ENCODE measurements around the gene ISCU. TPM values are rescaled to one million over a fixed set of nuclear protein-coding genes. Genes with fewer than 3 reads are reported as not detected.

ISCU gene
- total RNA-seq, 1 donor from 2014 or later = 67.8 TPM

DNA sequence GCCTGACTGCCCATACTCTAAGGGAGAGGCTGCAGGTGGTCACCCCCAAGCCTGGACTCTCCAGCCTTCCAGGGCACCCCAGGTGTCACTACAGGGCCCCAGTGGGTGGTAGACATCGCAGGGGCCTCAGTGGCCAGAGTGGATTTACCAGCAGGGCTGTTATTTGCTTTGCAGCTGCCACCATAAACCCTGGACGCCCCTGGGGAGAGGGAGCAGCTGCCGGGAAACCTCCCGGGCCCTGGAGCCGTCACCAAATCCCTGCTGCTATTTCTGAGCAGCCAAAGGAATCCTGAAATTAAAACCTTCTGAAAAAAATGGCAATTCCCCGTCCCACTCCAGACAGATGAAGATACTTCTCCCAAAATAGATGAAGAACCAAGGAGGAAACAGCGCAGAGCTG, 21.6 kb downstream of the ISCU start:
- Mint-ChIP-seq H3K36me3 (ENCODE audit: low read depth, unreplicated experiment) (peaks cover 3% of the 10 kb centered on the region), H3K9me3 (ENCODE audit: unreplicated experiment) (no peaks in the 10 kb centered on the region), H3K4me1 (ENCODE audit: unreplicated experiment) (peaks cover 2% of the 10 kb centered on the region), H3K27me3 (ENCODE audit: unreplicated experiment) (peaks cover 3% of the 10 kb centered on the region), H3K27ac (ENCODE audit: unreplicated experiment) (no peak overlapping the region), H3K4me3 (ENCODE audit: unreplicated experiment) (no peak overlapping the region)
- DNase-seq (ENCODE audit: low spot score) = no peak
- TF ChIP-seq, protein P1, sequence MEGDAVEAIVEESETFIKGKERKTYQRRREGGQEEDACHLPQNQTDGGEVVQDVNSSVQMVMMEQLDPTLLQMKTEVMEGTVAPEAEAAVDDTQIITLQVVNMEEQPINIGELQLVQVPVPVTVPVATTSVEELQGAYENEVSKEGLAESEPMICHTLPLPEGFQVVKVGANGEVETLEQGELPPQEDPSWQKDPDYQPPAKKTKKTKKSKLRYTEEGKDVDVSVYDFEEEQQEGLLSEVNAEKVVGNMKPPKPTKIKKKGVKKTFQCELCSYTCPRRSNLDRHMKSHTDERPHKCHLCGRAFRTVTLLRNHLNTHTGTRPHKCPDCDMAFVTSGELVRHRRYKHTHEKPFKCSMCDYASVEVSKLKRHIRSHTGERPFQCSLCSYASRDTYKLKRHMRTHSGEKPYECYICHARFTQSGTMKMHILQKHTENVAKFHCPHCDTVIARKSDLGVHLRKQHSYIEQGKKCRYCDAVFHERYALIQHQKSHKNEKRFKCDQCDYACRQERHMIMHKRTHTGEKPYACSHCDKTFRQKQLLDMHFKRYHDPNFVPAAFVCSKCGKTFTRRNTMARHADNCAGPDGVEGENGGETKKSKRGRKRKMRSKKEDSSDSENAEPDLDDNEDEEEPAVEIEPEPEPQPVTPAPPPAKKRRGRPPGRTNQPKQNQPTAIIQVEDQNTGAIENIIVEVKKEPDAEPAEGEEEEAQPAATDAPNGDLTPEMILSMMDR (IDR thresholded peaks at IDR 0.05; ENCODE audit: unreplicated experiment) = no peak

DNA sequence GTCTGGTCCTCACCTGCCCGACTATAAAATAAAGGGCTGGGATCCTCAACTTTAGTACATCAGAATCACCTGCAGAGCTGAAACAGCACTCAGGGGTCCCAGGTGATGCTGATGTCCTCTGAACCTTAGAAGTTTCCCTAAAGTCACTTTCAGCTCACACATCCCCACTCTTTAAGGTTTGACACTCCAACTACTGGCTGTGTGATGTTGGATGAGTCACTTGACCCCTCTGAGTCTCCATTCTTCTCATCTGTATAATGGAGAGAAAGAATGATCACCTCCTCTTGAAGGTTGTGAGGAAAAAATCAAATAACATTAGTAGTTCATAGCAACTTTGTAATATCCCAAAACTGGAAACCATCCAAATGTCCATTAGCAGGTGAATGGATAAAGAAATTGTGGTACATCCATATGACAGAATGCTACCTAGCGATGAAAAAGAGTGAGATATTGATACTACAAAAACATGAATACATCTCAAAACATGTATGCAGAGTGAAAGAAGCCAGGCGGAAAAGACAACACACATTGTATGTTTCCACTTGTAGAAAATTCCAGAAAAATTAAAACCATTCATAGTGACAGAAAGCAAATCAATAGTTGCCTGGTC, 22.2 kb downstream of the ISCU start:
- H3K9me3 Mint-ChIP-seq (ENCODE audit: unreplicated experiment) = no peaks in the 10 kb centered on the region
- H3K27me3 Mint-ChIP-seq (ENCODE audit: unreplicated experiment) = peaks cover 3% of the 10 kb centered on the region
- TF ChIP-seq, protein P1 (IDR thresholded peaks at IDR 0.05; ENCODE audit: unreplicated experiment) = no peak
- H3K27ac Mint-ChIP-seq (ENCODE audit: unreplicated experiment) = no peak overlapping the region
- no peak for DNase-seq (ENCODE audit: low spot score)
- H3K4me3 Mint-ChIP-seq (ENCODE audit: unreplicated experiment) = no peak overlapping the region
- no peaks in the 10 kb centered on the region for H3K4me1 Mint-ChIP-seq (ENCODE audit: unreplicated experiment)
- H3K36me3 Mint-ChIP-seq (ENCODE audit: low read depth, unreplicated experiment) = no peaks in the 10 kb centered on the region

DNA sequence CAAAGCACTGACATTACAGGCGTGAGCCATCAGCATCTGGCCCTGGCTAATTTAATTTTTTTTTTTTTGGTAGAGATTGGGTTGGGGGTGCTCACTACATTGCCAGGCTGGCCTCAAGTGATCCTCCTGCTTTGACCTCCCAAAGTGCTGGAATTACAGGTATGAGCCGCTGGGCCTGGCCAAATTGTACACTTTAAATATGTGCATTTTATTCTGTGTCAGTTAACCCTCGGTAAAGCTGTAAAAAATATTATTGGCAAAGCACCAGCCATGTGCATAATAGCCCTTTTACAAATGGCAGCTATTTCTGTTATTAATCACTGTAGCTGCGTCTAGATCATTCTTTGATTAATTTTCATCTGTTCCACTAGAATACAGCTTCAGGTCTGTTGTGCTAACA, 23.5 kb downstream of the ISCU start:
- Mint-ChIP-seq H3K27ac (ENCODE audit: unreplicated experiment) (no peak overlapping the region), H3K9me3 (ENCODE audit: unreplicated experiment) (no peaks in the 10 kb centered on the region), H3K4me3 (ENCODE audit: unreplicated experiment) (no peak overlapping the region), H3K27me3 (ENCODE audit: unreplicated experiment) (peaks cover 6% of the 10 kb centered on the region), H3K36me3 (ENCODE audit: low read depth, unreplicated experiment) (no peaks in the 10 kb centered on the region), H3K4me1 (ENCODE audit: unreplicated experiment) (peaks cover under 1% of the 10 kb centered on the region)
- TF ChIP-seq, protein P1 (IDR thresholded peaks at IDR 0.05; ENCODE audit: unreplicated experiment) = no peak
- no peak for DNase-seq (ENCODE audit: low spot score)

DNA sequence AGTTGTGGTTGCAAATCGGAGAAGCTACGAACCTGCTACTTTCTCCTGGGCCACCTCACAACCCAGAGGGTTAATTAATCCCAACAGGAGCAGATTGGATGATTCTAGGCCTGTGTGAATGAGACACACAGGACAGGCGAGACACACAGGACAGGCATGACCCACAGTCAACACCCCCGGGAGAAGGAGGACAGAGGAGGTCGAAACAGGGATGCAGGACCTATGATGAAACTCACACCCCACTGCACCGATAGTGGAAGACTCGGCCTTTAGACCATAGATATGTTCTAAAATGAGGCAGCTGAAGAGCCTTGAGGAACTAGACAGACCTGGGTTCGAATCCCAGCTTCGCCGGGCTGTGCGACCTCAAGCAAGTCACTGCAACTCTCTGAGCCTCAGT, 23.9 kb downstream of the ISCU start:
- no peak overlapping the region for H3K27ac Mint-ChIP-seq (ENCODE audit: unreplicated experiment)
- peaks cover 3% of the 10 kb centered on the region for H3K4me1 Mint-ChIP-seq (ENCODE audit: unreplicated experiment)
- peaks cover 9% of the 10 kb centered on the region for H3K27me3 Mint-ChIP-seq (ENCODE audit: unreplicated experiment)
- TF ChIP-seq, protein P1 (IDR thresholded peaks at IDR 0.05; ENCODE audit: unreplicated experiment) = no peak
- no peaks in the 10 kb centered on the region for H3K9me3 Mint-ChIP-seq (ENCODE audit: unreplicated experiment)
- H3K36me3 Mint-ChIP-seq (ENCODE audit: low read depth, unreplicated experiment) = no peaks in the 10 kb centered on the region
- no peak for DNase-seq (ENCODE audit: low spot score)
- no peak overlapping the region for H3K4me3 Mint-ChIP-seq (ENCODE audit: unreplicated experiment)

DNA sequence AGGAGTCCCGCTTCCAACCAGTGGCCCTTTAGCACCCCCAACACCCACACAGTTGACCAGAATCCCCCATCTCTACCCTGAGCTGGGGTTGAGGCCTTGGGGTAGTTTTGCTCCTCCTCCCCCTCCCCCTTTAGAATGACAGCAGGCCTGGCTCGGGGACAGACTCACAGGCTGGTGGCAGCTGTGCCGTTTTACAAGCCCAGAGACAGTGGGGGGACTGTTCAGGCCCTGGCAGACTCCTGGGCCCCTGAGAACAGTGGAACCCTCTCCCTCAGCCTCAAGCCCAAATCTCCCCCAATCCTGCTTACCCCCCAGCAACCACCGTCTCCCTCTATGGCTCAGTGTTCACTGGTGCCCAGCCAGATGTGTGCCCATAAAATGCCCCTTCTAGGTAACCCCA, 25.4 kb downstream of the ISCU start:
- DNase-seq (ENCODE audit: low spot score) = no peak
- no peaks in the 10 kb centered on the region for H3K9me3 Mint-ChIP-seq (ENCODE audit: unreplicated experiment)
- no peak overlapping the region for H3K27ac Mint-ChIP-seq (ENCODE audit: unreplicated experiment)
- H3K4me1 Mint-ChIP-seq (ENCODE audit: unreplicated experiment) = peaks cover 3% of the 10 kb centered on the region
- H3K27me3 Mint-ChIP-seq (ENCODE audit: unreplicated experiment) = peaks cover 9% of the 10 kb centered on the region
- TF ChIP-seq, protein P1 (IDR thresholded peaks at IDR 0.05; ENCODE audit: unreplicated experiment) = no peak
- no peak overlapping the region for H3K4me3 Mint-ChIP-seq (ENCODE audit: unreplicated experiment)
- H3K36me3 Mint-ChIP-seq (ENCODE audit: low read depth, unreplicated experiment) = no peaks in the 10 kb centered on the region

Data from endothelial cell (in vitro differentiated cells).